GM19452 (cell line): ENCODE measurements around the gene NDUFA12.
A peak's percentile ranks its signal among the peaks of the same experiment; 100 is the strongest.
"Not testable (repeated sequence)": the region's sequence is repeated elsewhere in the genome, so short reads cannot be mapped to it uniquely, and the experiment has no call there.

Source experiments
- ATAC-seq: cut with Tn5 transposase; IDR thresholded peaks from one replicate; pipeline ENCODE4 v1.9.1; 2021; ENCODE audit not compliant: unreplicated experiment

NDUFA12 gene

GRCh38 chr12:95003213-95003920, at the start of gene NDUFA12:
TSS of gene NDUFA12 (minus strand) at chr12:95003697. CDS start at chr12:95003680, 17 bp downstream.
- ATAC-seq, result peak; percentile 99

- no peak for ATAC-seq
Measured at GRCh38 chr12:95051241-95051640, 47.7 kb upstream of the NDUFA12 start.

- no peak for ATAC-seq
Measured at GRCh38 chr12:95037906-95038305, 34.4 kb upstream of the NDUFA12 start.

GRCh38 chr12:95034750-95035149, 31.3 kb upstream of the NDUFA12 start:
- ATAC-seq, result no peak

GRCh38 chr12:95022477-95022876, 19.0 kb upstream of the NDUFA12 start:
- no peak for ATAC-seq

GRCh38 chr12:95017482-95017881, 14.0 kb upstream of the NDUFA12 start:
- ATAC-seq, result no peak

- ATAC-seq, result no peak
Measured at GRCh38 chr12:95016120-95016519, 12.6 kb upstream of the NDUFA12 start.

- no peak for ATAC-seq
Measured at GRCh38 chr12:95014554-95014953, 11.1 kb upstream of the NDUFA12 start.

GRCh38 chr12:95006206-95006605, 2.7 kb upstream of the NDUFA12 start:
- ATAC-seq, result no peak

- no peak for ATAC-seq
Measured at GRCh38 chr12:95004610-95005009, 1.1 kb upstream of the NDUFA12 start.

GRCh38 chr12:95003921-95004272, 400 bp upstream of the NDUFA12 start:
- ATAC-seq, result no peak

GRCh38 chr12:95002754-95003153, 743 bp downstream of the NDUFA12 start:
- no peak for ATAC-seq

GRCh38 chr12:94998326-94998725, 5.2 kb downstream of the NDUFA12 start:
- no peak for ATAC-seq

- ATAC-seq, result no peak
Measured at GRCh38 chr12:94997726-94998125, 5.8 kb downstream of the NDUFA12 start.

- ATAC-seq, result no peak
Measured at GRCh38 chr12:94997061-94997460, 6.4 kb downstream of the NDUFA12 start.

GRCh38 chr12:94994312-94994711, 9.2 kb downstream of the NDUFA12 start:
- ATAC-seq, result no peak

GRCh38 chr12:94993855-94994254, 9.6 kb downstream of the NDUFA12 start:
- not testable (repeated sequence) for ATAC-seq

- no peak for ATAC-seq
Measured at GRCh38 chr12:94990222-94990621, 13.3 kb downstream of the NDUFA12 start.

- ATAC-seq, result no peak
Measured at GRCh38 chr12:94988471-94988870, 15.0 kb downstream of the NDUFA12 start.

- ATAC-seq, result no peak
Measured at GRCh38 chr12:94987801-94988200, 15.7 kb downstream of the NDUFA12 start.

- ATAC-seq, result no peak
Measured at GRCh38 chr12:94987076-94987669, 16.3 kb downstream of the NDUFA12 start.

- not testable (repeated sequence) for ATAC-seq
Measured at GRCh38 chr12:94985099-94985498, 18.4 kb downstream of the NDUFA12 start.

GRCh38 chr12:94983321-94983720, 20.2 kb downstream of the NDUFA12 start:
- ATAC-seq, result no peak
